CD4-positive, alpha-beta T cell treated with Interleukin-12 subunit alpha and Interleukin-12 subunit beta, for 1 hour (primary cell): ENCODE results near the gene TTC7B.
A peak's percentile ranks its signal among the peaks of the same experiment; 100 is the strongest.

ENCODE experiments used
- DNase-seq: peaks from one replicate; pipeline ENCODE4 v3.0.0-alpha.2; 2020

TTC7B gene

DNA sequence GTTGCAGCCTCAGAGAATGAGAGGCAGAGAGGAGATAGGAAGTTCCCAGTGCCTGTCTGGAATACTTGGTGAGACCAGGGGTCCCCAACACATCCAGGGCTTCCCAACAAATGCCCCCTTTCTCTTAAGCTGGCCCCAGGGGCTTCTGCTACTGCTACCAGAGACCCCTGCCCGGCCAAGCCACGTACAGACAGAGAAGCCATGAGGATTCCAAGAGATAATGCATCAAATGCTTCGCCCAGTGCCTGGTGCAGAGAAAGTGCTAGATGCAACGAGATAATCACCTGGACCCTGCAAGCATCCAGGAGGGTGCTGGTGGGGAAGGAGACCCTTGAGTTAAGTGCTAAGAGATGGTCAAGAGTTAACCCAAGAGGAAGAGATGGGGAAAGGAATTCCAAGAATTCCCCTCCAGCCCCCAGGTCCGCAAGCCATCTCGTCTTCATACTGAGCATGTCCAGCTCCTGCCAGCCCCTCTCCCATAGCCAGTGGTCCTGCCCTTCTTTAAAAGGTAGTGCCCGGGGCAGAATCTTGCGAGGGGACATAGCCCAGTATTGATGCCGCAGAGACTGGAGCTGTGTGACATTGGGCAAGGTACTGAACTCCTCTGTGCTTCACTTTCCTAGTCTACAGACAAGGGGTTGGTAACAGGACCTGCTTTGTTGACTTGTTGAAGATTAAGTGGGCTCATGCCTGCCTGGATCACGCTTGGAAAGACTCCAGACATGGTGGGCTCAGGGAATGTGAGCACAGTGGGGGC, 316.1 kb downstream of the TTC7B start:
- no peak for DNase-seq

DNA sequence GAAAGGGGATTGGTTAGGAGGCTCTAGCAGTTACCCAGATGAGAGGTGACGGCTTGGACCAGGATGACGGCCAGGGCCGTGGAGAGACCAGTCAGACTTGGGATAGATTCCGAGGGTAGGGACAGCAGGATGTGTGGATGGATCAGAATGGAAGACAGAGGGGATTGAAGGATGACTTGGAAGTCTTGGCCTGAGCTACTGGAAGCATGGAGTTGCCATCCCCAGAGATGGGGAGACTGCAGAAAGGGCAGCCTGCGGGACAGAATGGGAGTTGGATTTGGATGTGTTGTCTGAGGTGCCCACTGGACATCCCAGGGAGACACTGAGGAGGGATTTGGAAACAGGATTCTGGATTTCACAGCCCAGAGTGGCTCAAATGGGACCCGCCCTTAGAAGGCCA, 317.1 kb downstream of the TTC7B start:
- DNase-seq = no peak

DNA sequence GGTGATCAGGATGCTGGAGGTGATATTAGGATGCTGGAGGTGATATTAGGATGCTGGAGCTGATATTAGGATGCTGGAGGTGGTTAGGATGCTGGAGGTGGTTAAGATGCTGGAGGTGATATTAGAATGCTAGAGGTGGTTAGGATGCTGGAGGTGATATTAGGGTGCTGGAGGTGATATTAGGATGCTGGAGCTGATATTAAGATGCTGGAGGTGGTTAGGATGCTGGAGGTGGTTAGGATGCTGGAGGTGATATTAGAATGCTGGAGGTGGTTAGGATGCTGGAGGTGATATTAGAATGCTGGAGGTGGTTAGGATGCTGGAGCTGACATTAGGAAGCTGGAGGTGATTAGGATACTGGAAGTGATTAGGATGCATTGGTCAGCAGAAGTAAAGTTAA, 318.0 kb downstream of the TTC7B start:
- DNase-seq = no peak

DNA sequence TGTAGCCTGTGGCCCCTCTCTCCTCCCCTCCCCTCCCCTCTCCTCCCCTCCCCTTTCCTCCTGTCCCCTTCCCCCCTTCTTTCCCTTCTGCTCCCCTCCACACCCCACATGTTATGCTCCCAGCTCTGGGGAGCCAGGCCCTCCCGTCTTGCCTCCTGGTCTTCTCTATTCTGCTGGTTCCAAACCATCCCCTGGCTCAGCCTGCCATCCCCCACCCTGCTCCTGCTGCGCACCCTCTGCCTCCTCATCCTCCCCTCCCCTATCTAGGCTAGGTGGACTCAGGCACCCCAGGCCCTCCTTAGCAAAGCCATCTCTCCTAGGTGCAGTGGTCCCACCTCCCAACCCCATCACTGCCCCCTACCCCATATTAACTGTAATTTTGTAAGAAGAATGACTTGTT, 319.9 kb downstream of the TTC7B start:
- DNase-seq = no peak

DNA sequence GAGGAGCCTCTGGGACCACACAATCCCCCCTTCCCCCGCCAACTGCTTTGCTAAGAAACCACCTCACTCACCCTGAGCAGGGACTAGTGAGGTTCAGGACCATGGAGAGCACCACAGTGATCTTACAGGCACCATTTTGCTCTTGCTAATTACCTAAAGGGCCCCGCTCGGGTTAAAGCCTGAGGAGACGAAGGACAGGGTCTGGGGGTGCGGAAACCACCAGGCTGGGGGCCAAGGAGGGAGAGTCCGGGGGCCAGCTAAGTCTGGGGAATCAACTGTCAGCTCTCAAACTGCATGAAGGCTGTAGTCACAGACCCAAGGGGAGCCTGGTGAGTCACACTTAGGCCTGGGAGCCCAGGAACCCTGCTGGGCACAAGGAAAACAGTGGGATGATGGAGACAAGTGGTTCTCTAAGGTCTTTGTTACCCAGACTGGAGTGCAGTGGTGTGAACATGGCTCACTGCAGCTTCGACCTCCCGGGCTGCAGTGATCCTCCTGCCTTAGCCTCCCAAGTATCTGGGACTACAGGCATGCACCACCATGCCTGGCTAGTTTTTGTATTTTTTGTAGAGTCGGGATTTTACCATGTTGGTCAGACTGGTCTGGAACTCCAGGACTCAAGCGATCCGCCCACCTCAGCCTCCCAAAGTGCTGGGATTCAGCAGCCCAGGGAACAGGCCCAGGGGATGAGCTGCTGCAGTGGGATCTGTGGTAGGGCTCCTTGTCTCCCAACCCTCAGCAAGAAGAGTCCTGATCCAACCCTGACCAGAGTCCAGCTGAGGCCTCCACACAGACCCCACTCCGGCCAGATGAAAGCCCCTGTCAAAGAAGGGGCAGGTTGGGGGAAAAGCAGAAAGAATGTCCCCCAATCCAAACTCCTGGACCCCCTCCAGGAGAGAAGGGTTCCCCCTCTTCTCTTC, 320.6 kb downstream of the TTC7B start:
- DNase-seq = peak; percentile 35

DNA sequence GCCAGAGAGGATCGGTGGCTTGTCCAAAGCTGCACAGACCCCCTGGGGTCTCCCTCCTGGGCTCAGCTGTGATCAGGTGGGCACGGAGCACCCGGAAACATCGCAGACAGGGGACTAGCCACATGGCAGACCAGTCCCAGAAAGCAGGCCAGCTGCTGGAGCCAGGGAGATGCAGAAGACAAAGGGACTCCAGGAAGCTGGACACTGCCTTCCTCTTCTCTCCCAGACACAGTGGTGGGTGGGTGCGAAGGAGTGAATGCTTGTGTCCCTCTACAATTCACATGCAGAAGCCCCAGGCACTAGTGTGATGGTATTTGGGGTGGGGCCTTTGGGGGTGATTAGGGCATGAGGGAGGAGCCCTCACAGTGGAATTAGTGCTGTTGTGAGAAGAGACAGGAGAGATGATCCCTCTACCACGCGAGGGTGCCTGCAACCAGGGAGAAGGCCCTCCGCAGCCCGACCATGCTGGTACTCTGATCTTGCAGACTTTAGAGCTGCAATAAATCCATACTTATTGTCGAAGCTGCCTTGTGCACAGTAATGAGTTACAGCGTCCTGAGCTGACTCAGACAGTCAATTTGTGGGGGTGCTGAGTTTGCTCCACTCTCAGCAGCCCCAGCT, 324.2 kb downstream of the TTC7B start:
- DNase-seq = no peak

DNA sequence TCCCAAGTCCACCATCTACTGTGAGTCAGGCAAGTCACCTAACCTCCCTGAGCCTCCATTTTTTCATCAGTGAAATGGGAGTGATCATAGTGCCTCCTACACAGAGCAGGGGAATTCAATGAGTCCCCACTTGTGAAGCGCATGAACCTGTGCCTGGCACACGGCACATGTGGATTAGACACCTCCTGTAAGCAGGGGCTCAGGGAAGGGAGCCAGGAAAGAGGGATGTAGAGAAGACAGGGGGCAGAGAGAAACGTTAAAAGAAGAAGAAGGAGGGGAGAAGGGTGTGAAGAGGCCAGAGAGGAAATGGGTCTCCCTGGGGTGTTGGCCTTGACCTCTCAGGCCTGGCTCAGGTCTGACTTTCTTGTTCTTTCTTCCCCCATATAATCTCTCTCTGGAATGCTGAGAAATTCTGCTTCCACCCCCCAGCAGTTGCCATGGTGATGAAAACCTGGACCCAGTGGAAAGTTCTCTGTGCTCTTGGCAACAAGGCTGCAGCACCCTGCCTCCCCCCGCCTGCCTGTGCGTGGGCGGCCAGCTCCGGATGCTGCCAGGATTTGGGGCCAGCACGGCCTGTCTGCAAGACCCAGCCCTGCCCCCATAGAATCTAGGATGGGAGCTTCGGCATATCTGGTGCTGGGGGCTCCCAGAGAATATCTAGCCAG, 324.9 kb downstream of the TTC7B start:
- DNase-seq = no peak

DNA sequence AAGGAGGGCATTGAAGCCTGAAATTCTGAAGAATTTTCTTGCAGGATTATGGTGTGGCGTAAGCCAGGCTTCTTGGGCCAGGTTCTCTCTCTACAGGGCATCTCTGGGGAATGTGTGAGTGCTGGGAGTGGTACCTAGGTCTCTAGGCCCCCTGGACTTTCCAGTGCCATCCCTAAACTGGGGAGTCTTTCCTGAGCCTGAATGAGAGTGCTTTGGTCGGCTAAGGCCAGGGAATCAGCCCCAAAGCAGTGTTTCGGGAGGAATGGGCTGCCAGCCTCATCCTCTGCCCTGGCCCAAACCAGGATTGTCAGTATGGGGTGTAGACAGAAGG, 325.5 kb downstream of the TTC7B start:
- DNase-seq = no peak

DNA sequence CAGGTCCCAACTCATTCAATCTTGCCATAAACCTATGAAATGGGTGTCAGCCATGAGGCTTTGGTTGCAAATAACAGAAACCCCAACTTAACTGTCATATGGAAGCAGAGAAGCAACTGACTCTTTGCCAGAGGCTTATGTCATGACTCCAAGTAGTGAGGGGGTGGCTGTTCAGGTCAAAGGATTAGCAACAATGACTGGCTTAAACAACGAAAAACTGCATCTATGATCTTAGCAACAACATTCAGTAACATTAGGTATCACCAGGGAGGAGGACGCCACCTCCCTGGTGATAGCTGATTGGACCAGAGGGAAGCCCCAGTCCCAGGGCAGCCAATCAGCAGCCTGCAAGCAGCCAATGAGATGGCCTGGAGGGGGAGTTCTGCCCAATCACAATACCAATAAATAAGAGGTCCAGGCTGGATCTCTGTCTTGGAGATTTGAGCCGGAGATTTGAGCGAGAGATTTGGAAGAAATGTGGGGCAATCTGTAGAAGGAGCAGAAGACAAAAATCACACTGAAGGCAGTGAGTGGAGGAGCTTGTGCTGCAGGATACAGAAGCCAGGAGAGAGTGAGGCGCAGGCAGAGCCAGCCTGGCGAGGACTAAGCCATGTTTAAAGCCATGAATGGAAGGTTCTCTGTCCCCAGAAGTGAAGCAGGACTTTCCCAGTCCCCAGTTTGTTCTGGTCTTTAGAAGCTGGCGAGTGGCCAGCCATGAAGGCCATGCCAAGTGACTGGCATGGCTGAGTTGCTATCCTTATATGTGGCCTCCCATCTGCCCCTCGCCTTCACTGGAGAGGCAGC, 326.1 kb downstream of the TTC7B start:
- DNase-seq = no peak

DNA sequence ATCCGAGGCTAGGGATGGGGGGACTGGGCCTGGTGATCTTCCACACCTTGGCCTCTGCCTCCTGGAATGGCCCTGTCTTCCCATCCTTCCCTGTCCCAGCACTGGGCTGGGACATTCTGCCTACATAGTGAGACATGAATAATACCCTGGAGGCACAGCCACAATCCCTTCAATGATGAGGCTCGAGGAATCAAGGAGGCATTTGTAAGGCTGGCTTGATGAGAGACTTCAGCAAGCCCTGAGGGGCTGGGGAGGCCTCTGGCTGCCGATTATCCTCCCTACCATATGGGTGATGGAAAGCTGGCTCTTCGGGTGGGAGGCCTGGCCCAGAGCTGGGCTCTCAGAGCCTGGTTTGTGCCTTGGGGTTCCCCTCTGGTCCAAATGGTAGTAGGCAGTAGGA, 326.9 kb downstream of the TTC7B start:
- DNase-seq = no peak

DNA sequence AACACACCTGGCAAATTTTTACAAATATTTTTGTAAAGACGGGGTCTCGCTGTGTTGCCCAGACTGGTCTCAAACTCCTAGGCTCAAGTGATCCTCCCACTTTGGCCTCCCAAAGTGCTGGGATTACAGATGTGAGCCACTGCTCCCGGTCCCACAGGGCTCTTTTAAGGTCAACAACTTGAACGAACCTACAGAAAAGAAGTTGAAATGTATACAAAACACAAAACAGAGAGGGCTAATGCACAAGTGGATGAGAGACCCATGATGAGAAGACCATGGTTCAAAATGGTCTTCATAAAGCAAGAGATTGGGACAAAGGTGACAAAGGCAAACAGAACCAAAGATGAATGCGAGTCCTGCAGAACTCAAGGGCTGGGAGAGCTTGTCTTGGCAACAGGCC, 328.0 kb downstream of the TTC7B start:
- no peak for DNase-seq

DNA sequence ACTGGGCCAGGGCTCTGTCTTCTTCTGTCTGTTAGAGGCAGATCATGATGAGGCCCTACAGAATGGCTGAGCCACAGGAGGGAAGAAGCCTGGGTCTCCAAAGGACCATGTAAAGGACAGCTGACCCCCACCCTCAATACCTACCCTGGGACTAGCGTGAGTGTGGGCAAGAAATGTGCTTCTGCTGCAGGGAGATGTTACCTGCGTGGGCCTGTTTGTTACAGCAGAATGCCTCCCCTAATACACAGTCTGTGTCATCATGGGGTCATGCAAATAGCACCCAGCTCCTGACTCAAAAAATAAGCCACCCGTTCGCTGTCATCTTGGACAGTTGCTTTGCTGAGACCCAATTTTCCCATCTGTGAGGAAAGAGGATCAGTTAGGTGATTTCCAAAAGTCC, 328.8 kb downstream of the TTC7B start:
- no peak for DNase-seq

DNA sequence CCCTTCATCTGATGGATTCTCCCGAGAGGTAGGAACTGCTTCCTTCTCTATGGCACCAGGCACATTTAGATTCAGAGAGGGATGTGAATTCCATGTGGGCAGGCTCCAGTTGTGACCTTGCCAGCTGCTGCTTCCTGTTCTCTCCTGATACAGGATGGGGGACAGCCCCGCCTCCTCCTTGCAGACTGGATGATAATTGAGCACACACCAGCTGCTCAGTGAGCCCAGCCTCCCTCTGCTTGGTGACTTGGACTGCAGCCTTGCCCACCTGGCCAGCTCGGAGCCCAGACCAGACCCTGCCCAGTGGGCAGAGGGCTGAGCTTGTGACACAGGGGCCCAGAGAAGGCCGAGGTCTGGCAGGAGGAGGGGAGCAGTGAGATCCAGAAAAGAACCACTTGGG, 329.2 kb downstream of the TTC7B start:
- no peak for DNase-seq

DNA sequence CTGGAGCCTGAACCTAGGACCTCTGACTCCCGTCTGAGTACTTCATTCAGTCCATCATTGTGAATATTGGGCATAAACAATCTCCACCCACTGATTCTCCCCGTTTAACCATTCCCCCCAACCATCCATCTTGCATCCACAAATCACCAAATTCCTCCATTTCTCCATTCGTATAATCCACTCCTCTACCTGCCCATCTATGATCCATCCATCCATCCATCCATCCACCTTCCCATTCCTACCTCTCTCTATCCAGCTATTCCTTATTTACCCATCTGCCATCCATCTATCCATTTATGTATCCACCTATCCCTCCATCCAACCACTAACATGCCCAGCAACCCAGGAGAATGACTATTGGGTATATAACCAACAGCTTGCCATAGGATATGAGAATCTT, 331.9 kb downstream of the TTC7B start:
- no peak for DNase-seq

DNA sequence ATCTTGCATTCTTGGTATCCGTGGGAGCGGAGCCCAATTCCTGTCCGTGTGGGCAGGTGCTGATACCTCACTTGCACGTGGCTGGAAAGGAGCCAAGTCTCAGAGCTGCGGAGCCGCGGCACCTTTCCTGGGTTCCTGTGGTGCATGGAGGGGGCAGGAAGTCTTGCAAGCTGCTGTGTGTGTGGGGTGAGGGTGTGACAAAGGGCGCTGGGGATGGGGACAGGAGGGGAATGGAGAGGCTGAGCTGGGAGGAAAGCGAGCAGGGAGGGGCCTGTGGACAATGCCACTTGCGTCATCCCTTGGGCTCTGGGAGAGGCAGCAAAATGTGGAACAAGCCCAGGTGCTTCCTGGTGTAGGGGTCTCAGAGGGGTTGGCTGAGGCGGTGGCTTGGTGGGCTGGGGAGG, 332.7 kb downstream of the TTC7B start:
- DNase-seq = peak; percentile 38

DNA sequence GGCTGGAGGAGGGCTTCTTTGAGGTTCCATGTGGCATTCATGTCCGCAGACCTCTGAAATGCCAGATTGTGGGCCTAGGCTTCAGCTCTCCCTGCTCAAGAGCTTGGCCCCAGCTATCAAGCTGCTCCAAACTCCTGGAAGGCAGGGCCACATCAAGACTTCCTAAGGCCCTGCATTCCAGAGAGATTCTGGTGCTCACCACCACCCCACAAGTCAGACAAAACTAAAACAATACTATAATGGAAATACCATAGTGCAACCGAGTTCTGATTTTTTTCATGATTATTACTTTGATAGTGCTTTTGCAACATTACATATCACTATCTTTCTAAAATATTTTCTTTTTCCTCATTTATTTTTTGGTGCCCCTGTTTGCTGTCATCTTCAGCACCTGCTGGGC, 333.1 kb downstream of the TTC7B start:
- DNase-seq = no peak

DNA sequence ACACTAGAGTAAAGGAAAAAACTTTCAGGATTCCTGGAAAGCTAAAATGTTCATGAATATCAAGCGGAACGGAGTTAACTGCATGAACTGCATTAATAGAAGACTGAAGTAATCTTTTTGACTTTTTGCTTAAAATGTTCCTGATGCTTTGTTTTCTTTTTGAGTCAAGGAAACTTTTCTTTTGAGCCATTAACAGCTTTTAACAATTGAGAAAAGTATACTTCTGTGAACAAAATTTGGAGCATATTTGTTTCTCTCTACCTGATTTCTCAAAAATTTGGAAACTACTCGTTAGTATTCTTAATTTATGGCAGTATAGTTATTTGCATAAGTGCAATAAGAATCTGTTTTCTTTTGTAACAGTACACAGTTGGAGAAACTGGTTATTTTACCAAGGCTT, 340.9 kb downstream of the TTC7B start:
- DNase-seq = no peak
